PC-9 (cell line): Measurements from ENCODE around the gene SPATC1L.

Source experiments
- CTCF ChIP-seq: fragments of 200-600 bp; sonication (generic); conservative IDR thresholded peaks from 2 replicates; pipeline ENCODE4 v1.6.1; 2017; ENCODE audit warnings: mixed run types, antibody characterized with exemption, mild to moderate bottlenecking, moderate library complexity
- EZH2 ChIP-seq: fragments of 200-600 bp; sonication (generic); IDR thresholded peaks from 2 replicates; pipeline ENCODE4 v1.8.0; 2017; ENCODE audit warnings: antibody characterized with exemption, low read depth

GRCh38 chr21:46194374-46195334 lies 10.4 kb upstream of the SPATC1L start:
- TF ChIP-seq CTCF, result no peak
- no peak for TF ChIP-seq EZH2
